GM21515 (cell line): ENCODE results near the gene CDIP1.
A peak's percentile ranks its signal among the peaks of the same experiment; 100 is the strongest.

ENCODE experiments used
- ATAC-seq: cut with Tn5 transposase; IDR thresholded peaks from one replicate; pipeline ENCODE4 v1.9.1; 2021; ENCODE audit not compliant: unreplicated experiment

The CDIP1 gene

DNA sequence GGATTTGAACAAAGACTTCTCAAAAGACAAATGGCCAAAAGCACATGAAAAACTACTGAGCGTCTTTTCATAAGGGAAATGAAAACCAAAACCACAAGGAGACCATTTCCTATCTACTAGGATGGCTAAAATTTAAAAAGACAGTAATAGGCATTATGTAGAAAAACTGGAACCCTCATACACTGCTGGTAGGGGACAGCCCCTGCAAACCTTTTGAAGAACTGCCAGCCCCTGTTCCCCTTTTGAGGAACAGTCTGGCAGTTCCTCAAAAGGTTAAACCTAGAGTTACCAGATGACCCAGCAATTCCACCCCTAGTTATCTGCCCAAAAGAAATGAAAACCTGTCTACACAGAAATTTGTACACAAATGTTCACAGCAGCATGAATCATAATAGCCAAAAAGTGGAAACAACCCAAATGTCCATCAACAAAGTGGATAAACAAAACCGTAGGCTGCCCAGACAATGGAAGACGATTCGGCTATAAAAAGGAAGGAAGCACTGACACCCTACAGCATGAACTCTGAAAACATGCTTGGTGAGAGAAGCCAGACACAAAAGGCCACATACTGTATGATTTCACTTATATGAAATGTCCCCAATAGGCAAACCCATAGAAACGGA lies 22.9 kb downstream of the CDIP1 start:
- ATAC-seq, result peak; percentile 51

DNA sequence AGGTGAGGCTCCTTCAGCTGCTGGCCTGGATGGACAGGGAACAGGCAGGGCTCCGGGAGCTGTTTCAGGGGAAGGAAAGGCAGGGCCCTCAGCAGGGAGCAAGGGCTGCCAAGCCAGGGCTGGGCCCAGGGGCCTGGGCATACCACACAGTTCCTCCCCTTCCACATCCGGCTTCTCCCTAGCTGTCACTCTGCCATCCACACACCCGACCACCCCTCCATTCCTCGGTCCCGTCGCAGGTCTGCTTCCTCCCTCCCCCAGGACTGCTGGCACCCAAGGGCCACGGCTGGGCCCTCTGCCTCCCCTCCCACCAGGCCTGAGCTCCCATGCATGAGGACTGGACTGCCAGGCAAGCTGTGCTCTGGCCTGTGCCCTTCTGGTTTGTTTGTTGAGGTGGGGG lies 24.0 kb downstream of the CDIP1 start:
- no peak for ATAC-seq

DNA sequence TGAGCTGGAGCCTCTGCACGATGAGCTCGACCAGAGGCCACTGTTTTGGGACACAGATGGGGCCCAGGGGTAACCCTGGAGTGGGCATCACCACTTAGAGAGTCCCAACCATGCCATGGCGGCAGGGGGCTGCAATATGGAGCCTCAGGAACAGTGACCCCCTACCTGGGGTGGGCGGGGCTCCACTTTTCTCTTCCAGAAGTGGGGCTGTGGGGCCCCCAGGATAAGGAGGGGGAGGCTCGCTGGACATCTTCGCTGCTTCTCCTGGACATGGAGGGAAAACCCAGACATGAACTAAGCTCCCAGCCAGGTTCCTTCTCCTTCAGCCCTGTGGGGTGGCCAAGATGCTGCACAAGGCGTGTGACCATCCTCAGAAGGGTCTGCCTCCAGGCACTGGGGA lies 24.7 kb downstream of the CDIP1 start:
- ATAC-seq, result no peak

DNA sequence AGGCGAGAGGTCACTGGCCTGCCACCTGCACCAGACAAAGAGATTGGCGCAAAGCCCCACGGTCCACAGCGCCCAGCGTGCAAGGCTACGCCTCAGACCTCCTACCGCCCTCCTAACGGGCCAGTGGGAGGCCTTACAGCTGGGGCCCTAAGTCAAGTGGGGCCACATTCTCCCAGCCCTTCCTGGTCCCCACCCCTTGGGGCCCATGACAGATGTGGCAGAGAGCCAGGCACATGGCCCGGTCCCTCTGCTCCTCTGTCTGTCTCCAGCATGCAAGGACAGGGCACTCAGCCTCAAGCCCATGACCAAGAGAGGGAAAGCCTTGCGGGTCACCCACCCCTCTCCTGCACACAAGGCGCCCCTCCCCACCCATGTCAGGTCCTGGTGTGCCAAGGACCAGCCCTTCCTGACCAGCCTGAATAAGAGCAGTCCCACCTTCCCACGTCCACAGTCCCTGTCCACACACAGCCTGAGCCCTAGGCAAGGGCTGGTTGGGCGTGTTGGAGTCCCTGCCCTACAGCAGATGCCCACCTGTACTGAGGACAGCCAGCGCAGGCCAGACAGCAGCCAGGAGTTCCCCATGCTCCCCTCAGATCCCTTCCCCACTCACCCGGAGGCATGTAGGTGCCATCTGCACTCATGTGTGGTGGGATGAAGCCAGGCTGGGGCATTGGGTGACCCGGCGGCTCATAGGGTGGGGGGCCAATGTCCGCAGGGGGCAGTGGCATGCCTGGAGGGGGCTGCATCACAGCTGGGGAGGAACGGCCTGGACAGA lies 25.3 kb downstream of the CDIP1 start:
- ATAC-seq, result no peak

DNA sequence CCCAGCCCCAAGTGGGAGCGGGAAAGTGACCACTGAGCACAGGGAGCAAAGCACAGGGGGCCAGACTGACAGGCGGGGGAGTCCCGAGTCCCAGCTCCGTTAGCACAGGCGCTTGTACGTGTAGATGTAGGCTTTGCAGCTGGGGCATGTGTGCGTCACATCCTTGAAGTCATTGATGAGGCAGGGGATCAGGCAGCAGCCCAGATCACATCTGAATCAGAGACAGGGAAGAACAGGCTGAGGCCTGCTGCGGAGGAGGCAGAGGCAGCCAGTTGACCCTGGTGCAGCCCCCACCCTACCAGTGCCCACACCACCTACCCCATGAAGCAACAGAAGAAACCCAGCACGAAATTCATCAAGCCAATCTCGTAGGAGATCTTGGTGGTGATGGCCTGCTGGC lies 26.1 kb downstream of the CDIP1 start:
- no peak for ATAC-seq

DNA sequence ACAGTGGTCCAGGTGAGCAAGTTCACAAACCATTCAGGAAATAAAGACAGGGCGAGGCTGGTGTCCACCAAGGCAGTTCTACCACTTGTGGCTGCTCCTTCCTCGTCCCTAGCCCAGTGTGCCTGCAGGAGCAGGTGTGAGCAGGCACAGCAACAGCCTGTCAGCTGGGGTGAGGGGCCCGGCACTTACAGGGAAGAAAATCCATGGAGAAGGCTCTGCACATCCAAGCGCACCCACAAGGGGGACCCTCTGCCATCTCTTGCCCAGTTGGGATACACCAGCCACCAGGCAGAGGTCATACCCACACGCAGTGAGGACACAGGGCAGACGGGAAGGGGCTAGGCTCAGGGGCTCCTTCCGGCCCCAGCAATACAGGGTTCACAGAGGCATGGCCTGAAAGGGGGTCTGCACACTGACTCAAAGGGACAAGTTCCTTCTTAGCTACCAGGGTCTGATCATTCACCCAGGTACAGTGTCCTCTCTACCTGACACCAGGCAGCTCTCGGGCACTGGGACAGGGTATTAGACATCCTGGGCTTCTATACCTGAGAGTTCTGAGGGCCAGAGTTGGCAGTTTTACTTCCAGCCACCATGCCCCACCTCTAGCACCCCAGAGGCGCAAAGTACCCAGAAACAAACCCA lies 27.0 kb downstream of the CDIP1 start:
- no peak for ATAC-seq

DNA sequence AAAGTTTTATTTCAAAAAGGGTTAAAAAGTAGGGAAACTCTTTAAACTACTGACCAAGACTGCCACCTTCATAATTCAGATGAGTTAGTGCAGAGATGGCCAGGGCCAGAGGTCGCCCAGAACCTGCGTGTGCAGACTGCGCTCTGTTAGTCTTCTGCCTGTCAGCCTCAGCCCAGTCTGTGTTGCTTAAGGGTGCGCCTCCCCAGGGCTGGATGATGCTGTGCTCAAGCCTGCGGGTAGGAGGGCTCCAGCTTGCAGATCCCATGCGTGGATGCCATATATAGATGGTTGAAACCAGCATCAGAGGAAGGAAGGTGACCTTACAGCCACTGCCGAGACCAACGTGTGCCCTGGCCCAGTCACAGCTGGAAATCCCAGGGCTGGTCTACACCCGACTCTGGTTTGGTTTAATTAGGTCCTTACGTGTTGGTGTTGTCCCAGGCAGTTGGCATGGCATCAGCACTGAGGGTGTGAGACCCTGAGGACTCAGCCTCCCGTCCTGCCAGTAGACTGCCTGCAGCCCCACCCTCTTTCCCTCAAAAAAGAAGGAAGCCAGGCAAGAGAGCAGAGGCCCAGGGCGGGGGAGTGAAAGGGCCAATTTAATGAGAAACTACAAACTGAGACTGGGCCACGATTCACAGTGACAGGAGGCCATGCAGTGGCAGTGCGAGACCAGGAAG lies 27.7 kb downstream of the CDIP1 start:
- ATAC-seq, result no peak

DNA sequence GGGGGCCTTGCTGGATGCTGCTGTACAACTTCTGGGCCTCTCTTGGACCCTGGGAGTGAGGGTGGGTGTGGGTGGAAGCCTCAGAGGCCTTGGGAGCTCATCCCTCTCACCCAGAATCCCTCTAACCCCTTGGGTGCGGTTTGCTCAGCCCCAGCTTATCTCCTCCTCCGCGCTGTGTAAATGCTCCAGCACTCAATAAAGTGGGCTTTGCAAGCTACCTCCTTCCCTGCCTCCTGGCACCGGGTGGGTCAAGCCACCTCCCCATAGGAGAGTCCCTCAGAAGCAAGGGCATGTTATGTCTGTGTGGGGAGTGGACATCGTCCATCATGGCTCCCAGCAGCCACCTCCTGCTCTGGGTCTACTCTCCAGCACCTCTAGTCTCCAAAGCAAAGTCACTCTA lies 28.4 kb downstream of the CDIP1 start:
- no peak for ATAC-seq

DNA sequence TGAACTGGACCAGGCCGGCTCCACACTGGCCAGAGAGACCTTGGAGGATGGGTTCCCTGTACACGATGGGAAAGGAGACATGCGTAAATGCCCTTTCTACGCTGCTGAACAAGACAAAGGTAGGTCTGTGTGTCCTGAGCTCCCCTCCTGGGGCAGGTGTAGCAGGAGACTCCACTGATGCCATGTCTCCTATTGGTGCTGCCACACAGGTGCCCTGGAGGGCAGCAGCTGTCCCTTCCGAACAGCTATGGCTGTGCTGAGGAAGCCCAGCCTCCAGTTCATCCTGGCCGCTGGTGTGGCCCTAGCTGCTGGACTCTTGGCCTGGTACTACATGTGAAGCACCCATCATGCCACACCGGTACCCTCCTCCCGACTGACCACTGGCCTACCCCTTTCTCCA lies 29.2 kb downstream of the CDIP1 start:
- ATAC-seq, result no peak

DNA sequence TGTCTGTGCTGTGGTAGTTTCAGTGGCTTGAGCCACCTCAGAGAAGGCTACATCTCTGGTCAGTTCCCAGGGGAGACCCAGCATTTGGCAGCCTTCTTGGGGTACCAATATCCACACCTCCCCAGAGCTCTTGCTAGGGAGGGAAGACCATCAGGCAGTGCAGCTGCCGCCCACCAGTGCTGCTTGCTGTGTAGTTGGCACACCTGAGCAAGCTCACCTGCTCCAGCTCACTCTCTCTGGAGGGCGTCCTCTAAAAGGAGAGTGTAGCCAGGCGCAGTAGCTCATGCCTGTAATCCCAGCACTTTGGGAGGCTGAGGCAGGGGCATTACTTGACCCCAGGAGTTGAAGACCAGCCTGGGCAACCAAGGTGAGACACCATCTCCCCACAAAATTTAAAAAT lies 29.8 kb downstream of the CDIP1 start:
- no peak for ATAC-seq

DNA sequence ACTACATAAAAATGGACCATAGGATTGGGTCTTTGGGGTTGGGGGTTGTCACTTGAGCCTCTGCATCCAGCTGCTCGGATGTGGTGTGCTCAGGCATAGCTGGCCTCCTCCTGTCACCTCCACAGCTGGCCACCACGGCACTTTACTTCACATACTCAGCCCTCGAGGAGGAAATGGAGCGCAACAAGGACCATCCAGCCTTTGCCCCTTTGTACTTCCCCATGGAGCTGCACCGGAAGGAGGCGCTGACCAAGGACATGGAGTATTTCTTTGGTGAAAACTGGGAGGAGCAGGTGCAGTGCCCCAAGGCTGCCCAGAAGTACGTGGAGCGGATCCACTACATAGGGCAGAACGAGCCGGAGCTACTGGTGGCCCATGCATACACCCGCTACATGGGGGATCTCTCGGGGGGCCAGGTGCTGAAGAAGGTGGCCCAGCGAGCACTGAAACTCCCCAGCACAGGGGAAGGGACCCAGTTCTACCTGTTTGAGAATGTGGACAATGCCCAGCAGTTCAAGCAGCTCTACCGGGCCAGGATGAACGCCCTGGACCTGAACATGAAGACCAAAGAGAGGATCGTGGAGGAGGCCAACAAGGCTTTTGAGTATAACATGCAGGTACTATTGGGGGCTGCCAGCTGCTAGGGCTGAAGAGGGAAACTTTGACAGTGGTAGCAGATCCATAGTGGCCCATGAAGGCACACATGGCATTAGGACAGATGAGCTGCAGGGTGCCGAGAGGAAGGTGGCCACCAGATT lies 30.8 kb downstream of the CDIP1 start:
- ATAC-seq, result no peak

DNA sequence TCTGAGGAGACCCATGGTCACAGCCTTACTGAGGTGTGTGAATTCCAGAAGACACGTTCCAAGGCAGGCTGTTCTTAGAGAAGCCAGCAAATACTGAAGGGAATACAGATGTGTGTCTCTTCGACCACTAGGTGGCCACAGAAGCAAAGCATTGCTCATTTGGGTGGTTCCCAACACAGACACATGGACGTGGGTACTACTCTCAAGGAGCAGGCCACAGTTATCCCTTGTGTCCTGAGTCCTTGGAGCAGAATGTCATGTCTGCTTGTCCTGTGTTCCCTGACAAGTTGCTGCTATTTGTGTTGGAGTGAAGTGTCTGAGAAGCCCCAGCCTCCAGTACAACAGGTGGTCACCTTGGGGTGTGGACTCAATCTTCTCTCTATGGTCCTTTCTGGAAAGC lies 32.1 kb downstream of the CDIP1 start:
- no peak for ATAC-seq

DNA sequence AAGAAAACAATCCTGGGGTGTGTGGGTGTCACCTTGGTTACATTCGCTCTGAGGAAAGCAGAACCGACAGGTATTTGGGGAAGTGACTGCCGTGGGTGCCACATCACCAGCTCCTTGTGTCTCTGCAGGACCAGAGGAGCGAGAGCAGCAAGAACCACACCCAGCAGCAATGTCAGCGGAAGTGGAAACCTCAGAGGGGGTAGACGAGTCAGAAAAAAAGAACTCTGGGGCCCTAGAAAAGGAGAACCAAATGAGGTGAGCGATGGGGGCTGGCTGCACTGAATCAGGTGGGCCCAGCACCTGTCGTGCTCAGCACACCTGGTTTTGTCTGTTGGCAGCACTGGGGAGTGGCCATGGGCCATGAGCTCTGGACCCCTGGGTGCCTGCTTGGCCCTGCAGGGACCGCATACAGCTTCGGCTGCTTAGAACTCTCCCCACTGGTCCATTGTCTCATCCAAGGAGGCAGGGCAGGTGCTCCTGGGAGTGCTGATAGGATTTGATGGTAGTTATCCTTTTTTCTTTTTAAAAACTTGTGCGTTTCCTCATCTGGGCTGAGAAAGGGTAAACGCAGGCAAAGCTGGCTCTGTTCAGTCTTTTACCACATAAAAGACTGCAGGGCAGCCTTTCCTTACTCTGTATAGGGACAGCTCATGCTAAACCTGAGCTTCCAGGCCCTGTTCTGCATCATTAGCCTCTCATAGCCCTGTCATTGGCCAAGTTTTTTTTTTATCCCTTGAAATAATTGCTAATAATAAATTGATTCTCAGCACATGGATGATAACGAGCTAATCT lies 33.0 kb downstream of the CDIP1 start:
- ATAC-seq, result peak; percentile 78

DNA sequence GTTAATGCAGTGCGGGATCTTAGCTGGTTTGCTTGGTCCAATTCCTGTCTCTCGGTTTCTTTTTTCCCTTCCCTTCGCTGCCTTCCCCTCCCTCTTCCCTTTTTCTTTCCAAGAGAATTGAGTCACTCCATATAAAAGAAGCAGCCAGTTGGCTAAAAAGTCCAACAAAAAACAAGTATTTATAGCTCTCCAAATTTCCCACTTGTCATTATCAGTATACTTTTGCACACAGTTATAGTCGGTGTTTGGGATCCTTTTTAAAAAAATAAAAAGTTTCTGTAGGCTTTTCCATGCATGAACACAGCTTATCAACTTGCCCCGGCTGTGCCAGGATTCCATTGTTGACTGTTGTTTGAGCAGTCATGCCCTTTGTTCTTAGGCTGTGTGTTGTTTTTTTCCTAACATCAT lies 37.5 kb downstream of the CDIP1 start:
- no peak for ATAC-seq

DNA sequence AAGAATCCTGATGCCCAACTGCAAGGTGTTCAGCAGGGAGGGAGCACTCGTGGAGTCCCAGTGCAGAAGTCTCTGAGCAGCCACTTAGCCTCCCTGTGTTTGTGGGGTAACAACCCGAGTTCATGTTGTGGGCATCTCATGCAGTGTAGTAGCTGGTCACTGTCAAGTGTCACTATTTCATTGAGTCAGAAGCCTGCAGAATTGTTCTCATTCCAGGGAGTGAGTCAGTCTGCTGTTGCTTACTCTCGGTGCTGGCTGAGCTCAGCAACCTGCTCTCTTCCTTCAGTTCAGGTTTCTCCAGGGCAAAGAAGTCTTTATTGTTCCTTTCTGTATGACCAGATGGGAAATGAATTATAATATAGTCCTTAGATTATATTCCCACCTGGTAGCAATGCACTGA lies 38.3 kb downstream of the CDIP1 start:
- ATAC-seq, result no peak

DNA sequence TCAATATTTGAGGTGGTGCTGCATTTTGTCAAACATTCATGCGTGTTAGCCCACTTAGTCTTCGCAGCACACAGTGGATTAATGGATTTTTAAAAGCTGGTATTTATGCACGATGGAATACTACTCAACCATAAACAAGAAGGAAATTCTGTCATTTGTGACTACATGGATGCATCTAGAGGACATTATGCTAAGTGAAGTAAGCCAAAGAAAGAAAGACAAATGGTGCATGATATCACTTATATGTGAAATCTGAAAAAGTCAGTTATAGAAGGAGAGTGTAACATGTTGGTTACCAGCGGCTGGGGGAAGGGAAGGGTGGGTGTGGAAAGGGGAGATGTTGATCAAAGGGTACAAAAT lies 39.4 kb downstream of the CDIP1 start:
- ATAC-seq, result no peak

DNA sequence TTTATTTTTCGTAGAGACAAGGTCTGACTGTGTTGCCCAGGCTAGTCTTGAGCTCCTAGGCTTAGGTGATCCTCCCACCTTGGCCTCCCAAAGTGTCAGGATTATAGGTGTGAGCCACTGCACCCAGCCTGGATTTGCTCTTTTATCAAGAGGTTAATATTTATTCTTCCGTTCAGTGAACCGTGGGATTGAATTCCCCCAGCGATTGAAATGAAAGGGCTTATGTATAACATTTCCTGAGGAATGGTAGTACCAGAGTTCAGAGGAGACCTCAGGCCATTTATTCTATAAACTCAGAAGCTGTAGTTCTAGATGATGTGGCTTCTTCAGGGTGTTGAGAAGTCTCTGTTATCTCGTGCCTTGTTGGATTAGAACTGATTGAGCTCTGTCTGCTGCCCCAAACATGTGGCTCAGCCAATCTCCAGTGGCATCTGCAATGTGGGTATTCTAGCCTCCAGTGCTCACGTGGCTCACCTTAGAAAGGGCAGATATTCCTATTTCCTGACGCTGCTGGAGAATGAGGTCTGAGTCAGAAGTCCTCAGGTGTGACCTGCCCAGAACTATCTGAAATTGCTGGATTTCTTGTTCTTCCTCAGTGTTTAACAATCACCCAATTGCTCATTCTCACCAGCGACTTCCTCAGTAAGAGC lies 39.9 kb downstream of the CDIP1 start:
- ATAC-seq, result no peak

DNA sequence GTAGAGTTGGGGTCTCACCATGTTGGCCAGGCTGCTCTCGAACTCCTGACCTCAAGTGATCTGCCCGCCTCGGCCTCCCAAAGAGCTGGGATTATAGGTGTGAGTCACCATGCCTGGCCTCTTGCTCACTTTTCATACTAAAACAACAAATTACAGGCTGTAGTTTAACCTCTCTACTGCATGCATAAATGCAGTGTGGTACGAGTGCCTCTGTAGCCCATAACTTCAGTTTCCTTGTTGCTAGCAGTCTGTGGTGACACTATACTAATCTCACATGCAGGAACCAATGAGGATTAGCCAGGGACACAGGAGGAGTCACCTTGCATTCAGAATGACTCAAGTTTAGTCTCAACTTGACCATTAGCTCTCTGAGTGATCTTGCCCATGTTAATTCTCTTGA lies 42.3 kb downstream of the CDIP1 start:
- ATAC-seq, result no peak

DNA sequence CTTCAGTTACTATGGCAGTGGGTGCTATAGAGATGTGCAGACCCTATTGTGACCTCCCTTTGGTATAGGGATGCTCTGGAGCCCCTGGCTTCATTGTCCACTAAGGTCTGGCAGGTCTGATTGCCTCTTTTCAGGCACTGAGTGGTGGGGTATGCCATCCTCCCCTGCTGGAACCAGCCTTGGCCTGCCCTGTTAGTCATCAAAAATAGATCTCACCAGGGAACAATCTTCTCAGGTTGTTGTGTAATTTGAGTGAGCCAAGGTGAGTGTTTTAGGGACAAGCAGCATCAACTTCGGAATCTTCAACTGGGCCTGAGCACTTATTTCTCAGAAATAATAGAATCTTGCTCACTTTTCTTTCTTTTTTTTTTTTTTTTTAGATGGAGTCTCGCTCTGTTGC lies 42.8 kb downstream of the CDIP1 start:
- no peak for ATAC-seq
